Fibroblast of mammary gland (primary cell): ENCODE results near the gene ABCC5.

Source experiments
- DNase-seq: peaks from one replicate; pipeline ENCODE4 v3.0.0-alpha.2; 2010; ENCODE audit warnings: low read depth
- H3K4me3 ChIP-seq: 2 replicates; pipeline ENCODE4 v1.5.1; 2011; ENCODE audit warnings: low read depth, mild to moderate bottlenecking, low read length, moderate library complexity; ENCODE audit not compliant: control insufficient read depth
- CTCF ChIP-seq: conservative IDR thresholded peaks from 2 replicates; pipeline ENCODE4 v1.5.1; 2011; ENCODE audit warnings: low read depth, low read length, inconsistent platforms; ENCODE audit not compliant: control insufficient read depth, insufficient read depth

ABCC5 gene

GRCh38 chr3:183988216-183988790, 29.4 kb downstream of the ABCC5 start:
- TF ChIP-seq CTCF = no peak
- no peak overlapping the region for H3K4me3 ChIP-seq
- DNase-seq = peak; percentile 25

GRCh38 chr3:183987000-183987600, 30.6 kb downstream of the ABCC5 start:
- H3K4me3 ChIP-seq = no peak overlapping the region
- no peak for TF ChIP-seq CTCF
- DNase-seq = no peak

- no peak for DNase-seq
- no peak overlapping the region for H3K4me3 ChIP-seq
- TF ChIP-seq CTCF = no peak
These were observed 32.6 kb downstream of the ABCC5 start for GRCh38 chr3:183984749-183985729.

- peak; percentile 45 for DNase-seq
- TF ChIP-seq CTCF = no peak
- H3K4me3 ChIP-seq = no peak overlapping the region
These were observed 33.5 kb downstream of the ABCC5 start for GRCh38 chr3:183984127-183984740.

GRCh38 chr3:183981990-183982644, 35.6 kb downstream of the ABCC5 start:
- no peak for TF ChIP-seq CTCF
- peak; percentile 42 for DNase-seq
- H3K4me3 ChIP-seq = no peak overlapping the region

GRCh38 chr3:183980403-183980802, 37.3 kb downstream of the ABCC5 start:
- no peak overlapping the region for H3K4me3 ChIP-seq
- TF ChIP-seq CTCF = no peak
- peak; percentile 76 for DNase-seq
